SK-N-SH (cell line): ENCODE measurements around the gene MMAB. TPM values are rescaled to one million over a fixed set of nuclear protein-coding genes. Genes with fewer than 3 reads are reported as not detected.

Source experiments
- CTCF ChIA-PET: fragments of 300-600, 350-600 bp; formaldehyde crosslinking; extraction: SDS; loops from one replicate; lab custom pipeline; 2021; lab: Yijun Ruan, JAX
- POLR2A ChIA-PET: fragments of 350-600 bp; sonication (Branson Sonifier 250); formaldehyde crosslinking; extraction: SDS; loops from one replicate; lab custom pipeline; 2020; ENCODE audit warnings: antibody characterized with exemption, inconsistent platforms; lab: Yijun Ruan, JAX
- DNase-seq: peaks from one replicate; pipeline ENCODE4 v3.0.0; 2012
- H2AFZ ChIP-seq: fragments of 200-600 bp; sonication (generic); 2 replicates; pipeline ENCODE4 v1.8.1; 2016; ENCODE audit warnings: antibody characterized with exemption, mild to moderate bottlenecking, low read depth
- H3F3A ChIP-seq: fragments of 200-600 bp; sonication (generic); replicated peaks from 2 replicates; pipeline ENCODE3; 2016; ENCODE audit warnings: antibody characterized with exemption, mild to moderate bottlenecking; ENCODE audit not compliant: insufficient read depth
- H3K27ac ChIP-seq, 2 experiments: fragments of 200-500 bp in 1 of 2; fragments of 200-600 bp in 1 of 2; sonication (Bioruptor generic) in 1 of 2; sonication (generic), shearing (Covaris generic) in 1 of 2; 2 replicates each; pipeline versions ENCODE4 v1.5.1 to v1.6.1; 2014 to 2016; ENCODE audit warnings: low read depth in 2 of 2, inconsistent platforms in 1 of 2, low read length in 1 of 2, mild to moderate bottlenecking in 1 of 2, mixed read lengths in 1 of 2
- H3K27me3 ChIP-seq: fragments of 200-600 bp; sonication (generic), shearing (Covaris generic); 2 replicates; pipeline ENCODE4 v1.6.1; 2016; ENCODE audit warnings: mixed run types; ENCODE audit not compliant: insufficient read depth
- H3K36me3 ChIP-seq, 2 experiments: fragments of 200-500 bp in 1 of 2; fragments of 200-600 bp in 1 of 2; sonication (Bioruptor generic) in 1 of 2; sonication (generic) in 1 of 2; replicated peaks in 1 of 2; 2 replicates each; pipeline versions ENCODE3 to v1.5.1; 2014 to 2016; ENCODE audit warnings: low read length in 1 of 2, mild to moderate bottlenecking in 1 of 2; ENCODE audit not compliant: insufficient read depth in 2 of 2, control insufficient read depth in 1 of 2
- H3K4me1 ChIP-seq, 2 experiments: fragments of 200-500 bp in 1 of 2; fragments of 200-600 bp in 1 of 2; sonication (Bioruptor generic) in 1 of 2; sonication (generic), shearing (Covaris generic) in 1 of 2; 2 replicates each; pipeline versions ENCODE4 v1.5.1 to v1.6.1; 2014 to 2016; ENCODE audit warnings: low read depth in 1 of 2, low read length in 1 of 2, mixed run types in 1 of 2; ENCODE audit not compliant: insufficient read depth in 2 of 2, control insufficient read depth in 1 of 2
- H3K4me2 ChIP-seq: fragments of 200-600 bp; sonication (generic), shearing (Covaris generic); 2 replicates; pipeline ENCODE4 v1.6.1; 2017; ENCODE audit warnings: mixed run types
- H3K4me3 ChIP-seq, 2 experiments: fragments of 200-500 bp in 1 of 2; fragments of 200-600 bp in 1 of 2; sonication (Bioruptor generic) in 1 of 2; sonication (generic), shearing (Covaris generic) in 1 of 2; 2 replicates each; pipeline versions ENCODE4 v1.5.1 to v1.8.1; 2014 to 2016; ENCODE audit warnings: low read depth in 2 of 2, inconsistent platforms in 1 of 2, low read length in 1 of 2, mild to moderate bottlenecking in 1 of 2, mixed read lengths in 1 of 2, moderate library complexity in 1 of 2
- H3K79me2 ChIP-seq: fragments of 200-600 bp; sonication (generic); 2 replicates; pipeline ENCODE4 v1.8.1; 2017; ENCODE audit warnings: mild to moderate bottlenecking; ENCODE audit not compliant: insufficient read depth
- H3K9ac ChIP-seq: fragments of 200-600 bp; sonication (generic); 2 replicates; pipeline ENCODE4 v1.6.1; 2017; ENCODE audit warnings: mixed run types
- H3K9me2 ChIP-seq: fragments of 200-600 bp; sonication (generic); 2 replicates; pipeline ENCODE4 v1.6.1; 2017; ENCODE audit warnings: mixed run types
- H3K9me3 ChIP-seq: fragments of 200-600 bp; sonication (generic); 2 replicates; pipeline ENCODE4 v1.6.1; 2017; ENCODE audit warnings: mixed run types, mild to moderate bottlenecking, moderate library complexity
- H4K20me1 ChIP-seq: fragments of 200-600 bp; sonication (generic); 2 replicates; pipeline ENCODE4 v1.6.1; 2017; ENCODE audit warnings: mild to moderate bottlenecking, mixed run types; ENCODE audit not compliant: insufficient read depth
- CHD2 ChIP-seq: fragments of 150-350 bp; IDR thresholded peaks from 2 replicates; pipeline ENCODE4 v1.6.1; 2018; ENCODE audit warnings: low read length; ENCODE audit not compliant: partially characterized antibody
- ELF1 ChIP-seq: IDR thresholded peaks from 2 replicates; pipeline ENCODE4 v1.4.0; 2012
- EP300 ChIP-seq, 2 experiments: IDR thresholded peaks; 2 replicates each; pipeline versions ENCODE4 v1.4.0 to v1.6.1; 2012; ENCODE audit warnings: borderline replicate concordance in 1 of 2, low read depth in 1 of 2, low read length in 1 of 2
- EZH2phosphoT487 ChIP-seq: fragments of 200-600 bp; sonication (generic); IDR thresholded peaks from 2 replicates; pipeline ENCODE4 v1.6.1; 2017; ENCODE audit warnings: low read depth, mixed run types, mild to moderate bottlenecking, antibody characterized with exemption, moderate library complexity, borderline replicate concordance
- GABPA ChIP-seq: IDR thresholded peaks from 2 replicates; pipeline ENCODE4 v1.4.0; 2012; ENCODE audit warnings: low read depth, mild to moderate bottlenecking
- GATA2 ChIP-seq: sonication (generic); formaldehyde crosslinking; IDR thresholded peaks from 2 replicates; pipeline ENCODE4 v1.5.0; 2020; ENCODE audit warnings: mild to moderate bottlenecking, missing genetic modification reagents
- IRF3 ChIP-seq: fragments of 150-350 bp; IDR thresholded peaks from 2 replicates; pipeline ENCODE4 v1.6.1; 2016; ENCODE audit warnings: mild to moderate bottlenecking, low read depth, low read length
- JUND ChIP-seq: IDR thresholded peaks from 2 replicates; pipeline ENCODE4 v1.4.0; 2012
- MAX ChIP-seq: IDR thresholded peaks from 2 replicates; pipeline ENCODE4 v1.4.0; 2012; ENCODE audit warnings: low read depth
- MEF2A ChIP-seq: IDR thresholded peaks from 2 replicates; pipeline ENCODE4 v1.4.0; 2012; ENCODE audit warnings: low read depth, borderline replicate concordance
- MXI1 ChIP-seq: IDR thresholded peaks from 2 replicates; pipeline ENCODE4 v1.6.1; 2012; ENCODE audit warnings: mild to moderate bottlenecking, low read depth, low read length, improper control_type of control experiment
- NFIC ChIP-seq: IDR thresholded peaks from 2 replicates; pipeline ENCODE4 v1.4.0; 2012; ENCODE audit warnings: borderline replicate concordance
- PBX3 ChIP-seq: IDR thresholded peaks from 2 replicates; pipeline ENCODE4; 2012
- POLR2AphosphoS5 ChIP-seq: IDR thresholded peaks from 2 replicates; pipeline ENCODE4 v1.6.1; 2012; ENCODE audit warnings: low read depth, low read length
- RAD21 ChIP-seq: IDR thresholded peaks from 2 replicates; pipeline ENCODE4 v1.6.1; 2012; ENCODE audit warnings: mild to moderate bottlenecking, low read length
- RXRA ChIP-seq: IDR thresholded peaks from 2 replicates; pipeline ENCODE4 v1.4.0; 2012; ENCODE audit warnings: low read depth, mild to moderate bottlenecking, borderline replicate concordance
- SMC3 ChIP-seq: IDR thresholded peaks from 2 replicates; pipeline ENCODE4 v1.6.1; 2012; ENCODE audit warnings: low read depth, low read length, improper control_type of control experiment
- TAF1 ChIP-seq: IDR thresholded peaks from 2 replicates; pipeline ENCODE4 v1.6.1; 2012; ENCODE audit warnings: low read depth, mild to moderate bottlenecking, low read length, moderate library complexity, borderline replicate concordance
- USF1 ChIP-seq: IDR thresholded peaks from 2 replicates; pipeline ENCODE4 v1.4.0; 2012; ENCODE audit warnings: low read depth, borderline replicate concordance
- USF2 ChIP-seq: fragments of 150-350 bp; IDR thresholded peaks from 2 replicates; pipeline ENCODE4 v1.6.1; 2017; ENCODE audit warnings: antibody characterized with exemption, low read length, low read depth, borderline replicate concordance
- YY1 ChIP-seq: IDR thresholded peaks from 2 replicates; pipeline ENCODE4 v1.4.0; 2012; ENCODE audit warnings: low read depth, mild to moderate bottlenecking
- ZBTB33 ChIP-seq: IDR thresholded peaks from 2 replicates; pipeline ENCODE4 v1.4.0; 2012; ENCODE audit warnings: low read depth, borderline replicate concordance
- WGBS: methylation state at CpG from one replicate; pipeline ENCODE4 v1.1.6; 2017; ENCODE audit warnings: low lambda C conversion rate; 5-methylcytosine and 5-hydroxymethylcytosine counted together
- polyA plus RNA-seq, 3 experiments: library from polyadenylated mRNA; depleted of rRNA; stranded (reverse); fragments of >200 nt; gene quantifications; 2 replicates each; pipeline ENCODE4 v1.2.3, GENCODE V29; 2012

Gene MMAB
- polyA plus RNA-seq, 1 of the 3 experiments (the other 2 are of a cell fraction): 15.9 TPM

- H3K4me3 ChIP-seq: no peak overlapping the region
- no peaks in the 10 kb centered on the region for H3K36me3 ChIP-seq
- no peaks in the 10 kb centered on the region for H3K9me3 ChIP-seq
- DNase-seq: no peak
- peak overlapping the region in 1 of 2 experiments; percentile 96; a peak in 2 of 4 replicates for H3K27ac ChIP-seq
- no peaks in the 10 kb centered on the region for H3F3A ChIP-seq
- no peaks in the 10 kb centered on the region for H3K79me2 ChIP-seq
- H2AFZ ChIP-seq: no peak overlapping the region
- no peaks in the 10 kb centered on the region for H4K20me1 ChIP-seq
- no peak overlapping the region for H3K9ac ChIP-seq
- peaks cover 0 to 65% of the 10 kb centered on the region in 2 experiments; a peak in 1 of 4 replicates for H3K4me1 ChIP-seq
- TF ChIP-seq MEF2A (no peak), GATA2 (peak; percentile 5; the same call in 1 of the 2 replicates), EZH2phosphoT487 (no peak), RXRA (no peak), MXI1 (no peak), NFIC (no peak), USF2 (no peak), ZBTB33 (no peak)
- no peaks in the 10 kb centered on the region for H3K9me2 ChIP-seq
- peaks cover 7% of the 10 kb centered on the region; the same call in 1 of the 2 replicates for H3K27me3 ChIP-seq
- 56% methylated on average over 4 of the region's 4 CpGs for WGBS
- ChIA-PET CTCF (interaction anchor here (1.2 to 3.7 kb wide), 4 partner anchors 11 to 197 kb away, joined by 3 to 27 read pairs (median 6); no protein-coding TSS in a partner anchor), POLR2A (interaction anchor here (0.6 kb wide), 1 partner anchor 32 kb away, joined by 3 read pairs; no protein-coding TSS in a partner anchor)
- no peak overlapping the region for H3K4me2 ChIP-seq
Observed at GRCh38 chr12:109608270-109608669, 35.0 kb upstream of the MMAB start.

- 83% methylated on average over 4 of the region's 4 CpGs for WGBS
- H3K27me3 ChIP-seq: peaks cover 7% of the 10 kb centered on the region; the same call in 1 of the 2 replicates
- H3K79me2 ChIP-seq: no peaks in the 10 kb centered on the region
- no peak for DNase-seq
- H3K9ac ChIP-seq: no peak overlapping the region
- no peaks in the 10 kb centered on the region for H3K9me2 ChIP-seq
- ChIA-PET CTCF (interaction anchor here (0.9 to 3.7 kb wide), 4 partner anchors 10 to 107 kb away, joined by 4 to 27 read pairs (median 6); no protein-coding TSS in a partner anchor), POLR2A (interaction anchor here (0.6 to 2.2 kb wide), 3 partner anchors 32 to 107 kb away, joined by 3 to 9 read pairs (median 4); partner anchors contain the start of gene FAM222A)
- no peaks in the 10 kb centered on the region for H3K9me3 ChIP-seq
- H4K20me1 ChIP-seq: no peaks in the 10 kb centered on the region
- no peak for TF ChIP-seq MAX
- no peak for TF ChIP-seq PBX3
- TF ChIP-seq YY1: no peak
- TF ChIP-seq IRF3: no peak
- no peak for TF ChIP-seq SMC3
- TF ChIP-seq RAD21: no peak
- no peak for TF ChIP-seq POLR2AphosphoS5
- no peak for TF ChIP-seq GABPA
- TF ChIP-seq CHD2: no peak
- no peak for TF ChIP-seq ELF1
- no peak for TF ChIP-seq EZH2phosphoT487
- no peak for TF ChIP-seq JUND
- TF ChIP-seq USF1: no peak
- no peak for TF ChIP-seq EP300 (IDR thresholded peaks at IDR 0.05; ENCODE audit: borderline replicate concordance in 1 of 2, low read depth in 1 of 2, low read length in 1 of 2)
- TF ChIP-seq TAF1: no peak
- H3K4me3 ChIP-seq: no peak overlapping the region
- H3K27ac ChIP-seq: peak overlapping the region in 1 of 2 experiments; percentile 96; a peak in 2 of 4 replicates
- peaks cover 0 to 60% of the 10 kb centered on the region in 2 experiments; a peak in 1 of 4 replicates for H3K4me1 ChIP-seq
- H3K4me2 ChIP-seq: no peak overlapping the region
- no peak overlapping the region for H2AFZ ChIP-seq
- no peaks in the 10 kb centered on the region for H3K36me3 ChIP-seq
- no peaks in the 10 kb centered on the region for H3F3A ChIP-seq
Observed at GRCh38 chr12:109607618-109608017, 34.3 kb upstream of the MMAB start.
